ENCODE measurements around the gene ZFPL1.

DNA sequence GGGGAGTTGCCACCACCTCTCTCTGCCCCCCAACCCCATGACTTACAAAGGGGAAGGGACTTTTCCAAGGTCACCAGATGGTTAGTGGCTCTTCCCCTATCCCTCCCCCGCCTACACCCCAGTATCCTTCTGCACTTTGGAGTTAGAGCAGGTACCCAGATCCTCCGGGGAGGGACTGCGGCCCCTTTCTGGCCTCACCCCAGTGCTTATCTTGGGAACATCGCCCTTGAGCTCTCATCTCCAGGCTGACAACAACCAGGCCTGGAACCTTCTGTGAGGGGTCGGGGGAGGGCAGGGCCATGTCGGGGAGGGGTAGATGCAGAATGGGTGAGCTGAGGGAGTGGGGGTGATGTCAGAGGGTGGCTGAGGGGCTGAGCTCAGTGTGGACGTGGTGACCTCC, 18.2 kb upstream of the ZFPL1 start:
- TF ChIP-seq, protein P1, sequence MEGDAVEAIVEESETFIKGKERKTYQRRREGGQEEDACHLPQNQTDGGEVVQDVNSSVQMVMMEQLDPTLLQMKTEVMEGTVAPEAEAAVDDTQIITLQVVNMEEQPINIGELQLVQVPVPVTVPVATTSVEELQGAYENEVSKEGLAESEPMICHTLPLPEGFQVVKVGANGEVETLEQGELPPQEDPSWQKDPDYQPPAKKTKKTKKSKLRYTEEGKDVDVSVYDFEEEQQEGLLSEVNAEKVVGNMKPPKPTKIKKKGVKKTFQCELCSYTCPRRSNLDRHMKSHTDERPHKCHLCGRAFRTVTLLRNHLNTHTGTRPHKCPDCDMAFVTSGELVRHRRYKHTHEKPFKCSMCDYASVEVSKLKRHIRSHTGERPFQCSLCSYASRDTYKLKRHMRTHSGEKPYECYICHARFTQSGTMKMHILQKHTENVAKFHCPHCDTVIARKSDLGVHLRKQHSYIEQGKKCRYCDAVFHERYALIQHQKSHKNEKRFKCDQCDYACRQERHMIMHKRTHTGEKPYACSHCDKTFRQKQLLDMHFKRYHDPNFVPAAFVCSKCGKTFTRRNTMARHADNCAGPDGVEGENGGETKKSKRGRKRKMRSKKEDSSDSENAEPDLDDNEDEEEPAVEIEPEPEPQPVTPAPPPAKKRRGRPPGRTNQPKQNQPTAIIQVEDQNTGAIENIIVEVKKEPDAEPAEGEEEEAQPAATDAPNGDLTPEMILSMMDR (IDR thresholded peaks at IDR 0.05; ENCODE audit: low read depth, low read length): no peak
- TF ChIP-seq POLR2A (IDR thresholded peaks at IDR 0.05; ENCODE audit: extremely low read depth, insufficient read length): no peak
- TF ChIP-seq MYC (IDR thresholded peaks at IDR 0.05; ENCODE audit: low read depth, low read length): no peak
- TF ChIP-seq, protein P2, sequence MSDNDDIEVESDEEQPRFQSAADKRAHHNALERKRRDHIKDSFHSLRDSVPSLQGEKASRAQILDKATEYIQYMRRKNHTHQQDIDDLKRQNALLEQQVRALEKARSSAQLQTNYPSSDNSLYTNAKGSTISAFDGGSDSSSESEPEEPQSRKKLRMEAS (IDR thresholded peaks at IDR 0.05; ENCODE audit: low read depth, low read length): no peak
